ENCODE measurements around the gene PSMB5.

The PSMB5 gene

DNA sequence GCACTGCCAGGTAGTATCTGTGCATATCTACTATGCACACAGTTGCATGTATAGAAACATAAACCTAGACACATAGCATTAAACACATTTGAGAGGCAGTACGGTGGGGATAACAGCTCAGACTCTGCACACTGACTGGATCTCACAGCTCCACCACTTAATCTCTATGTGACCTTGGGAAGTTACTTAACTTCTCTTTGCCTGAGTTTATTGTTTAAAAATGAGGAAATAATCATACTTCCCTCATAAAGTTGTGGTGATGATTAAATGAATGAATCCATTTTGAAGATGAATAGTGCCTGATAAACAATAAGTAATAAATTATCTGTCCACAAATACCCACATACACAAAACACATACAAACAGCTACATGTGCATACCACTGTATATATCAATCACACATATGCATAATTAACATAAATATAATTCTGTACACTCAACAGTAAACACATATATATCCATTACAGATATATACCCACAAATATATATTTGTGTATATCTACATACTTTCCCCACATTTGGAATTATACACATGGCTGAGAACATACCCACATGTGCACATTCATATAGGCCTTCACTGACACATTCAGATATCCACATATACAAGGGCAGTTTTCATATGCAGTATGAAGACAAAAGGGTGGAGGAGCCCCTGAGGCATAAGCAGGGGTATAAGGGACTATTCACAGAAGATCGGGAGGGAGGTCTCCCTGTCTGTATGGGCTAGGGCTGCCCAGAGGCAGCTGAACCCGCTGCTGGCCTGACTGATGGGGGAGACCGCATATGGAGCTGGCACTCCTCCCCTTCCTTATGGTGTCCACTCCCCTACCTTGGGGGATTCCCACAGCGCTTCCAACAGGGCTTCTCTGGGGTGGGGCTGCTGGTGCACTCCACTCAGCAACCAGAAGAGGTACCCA lies 16.7 kb upstream of the PSMB5 start:
- H3K27me3 ChIP-seq (ENCODE audit: control insufficient read depth, insufficient read depth, low read length) = no peaks in the 10 kb centered on the region
- no peaks in the 10 kb centered on the region for H3K36me3 ChIP-seq (ENCODE audit: insufficient read depth, low read length)
- no peak overlapping the region for H3K4me3 ChIP-seq (ENCODE audit: low read length)
- peaks cover 10% of the 10 kb centered on the region for H3K4me1 ChIP-seq (ENCODE audit: control insufficient read depth, insufficient read depth, low read length)
- H3K9ac ChIP-seq (ENCODE audit: low read depth, low read length) = no peak overlapping the region
- no peak overlapping the region for H3K4me2 ChIP-seq (ENCODE audit: low read length)
- H3K9me3 ChIP-seq (replicated peaks; ENCODE audit: low read length) = no peaks in the 10 kb centered on the region

- Histone ChIP-seq H3K4me2 (ENCODE audit: low read length) (no peak overlapping the region), H3K27me3 (ENCODE audit: control insufficient read depth, insufficient read depth, low read length) (no peaks in the 10 kb centered on the region), H3K9ac (ENCODE audit: low read depth, low read length) (no peak overlapping the region), H3K36me3 (ENCODE audit: insufficient read depth, low read length) (no peaks in the 10 kb centered on the region), H3K4me3 (ENCODE audit: low read length) (no peak overlapping the region), H3K4me1 (ENCODE audit: control insufficient read depth, insufficient read depth, low read length) (peaks cover 6% of the 10 kb centered on the region), H3K9me3 (replicated peaks; ENCODE audit: low read length) (no peaks in the 10 kb centered on the region)
These were observed 14.3 kb upstream of the PSMB5 start for GRCh38 chr14:23049011-23049410.

DNA sequence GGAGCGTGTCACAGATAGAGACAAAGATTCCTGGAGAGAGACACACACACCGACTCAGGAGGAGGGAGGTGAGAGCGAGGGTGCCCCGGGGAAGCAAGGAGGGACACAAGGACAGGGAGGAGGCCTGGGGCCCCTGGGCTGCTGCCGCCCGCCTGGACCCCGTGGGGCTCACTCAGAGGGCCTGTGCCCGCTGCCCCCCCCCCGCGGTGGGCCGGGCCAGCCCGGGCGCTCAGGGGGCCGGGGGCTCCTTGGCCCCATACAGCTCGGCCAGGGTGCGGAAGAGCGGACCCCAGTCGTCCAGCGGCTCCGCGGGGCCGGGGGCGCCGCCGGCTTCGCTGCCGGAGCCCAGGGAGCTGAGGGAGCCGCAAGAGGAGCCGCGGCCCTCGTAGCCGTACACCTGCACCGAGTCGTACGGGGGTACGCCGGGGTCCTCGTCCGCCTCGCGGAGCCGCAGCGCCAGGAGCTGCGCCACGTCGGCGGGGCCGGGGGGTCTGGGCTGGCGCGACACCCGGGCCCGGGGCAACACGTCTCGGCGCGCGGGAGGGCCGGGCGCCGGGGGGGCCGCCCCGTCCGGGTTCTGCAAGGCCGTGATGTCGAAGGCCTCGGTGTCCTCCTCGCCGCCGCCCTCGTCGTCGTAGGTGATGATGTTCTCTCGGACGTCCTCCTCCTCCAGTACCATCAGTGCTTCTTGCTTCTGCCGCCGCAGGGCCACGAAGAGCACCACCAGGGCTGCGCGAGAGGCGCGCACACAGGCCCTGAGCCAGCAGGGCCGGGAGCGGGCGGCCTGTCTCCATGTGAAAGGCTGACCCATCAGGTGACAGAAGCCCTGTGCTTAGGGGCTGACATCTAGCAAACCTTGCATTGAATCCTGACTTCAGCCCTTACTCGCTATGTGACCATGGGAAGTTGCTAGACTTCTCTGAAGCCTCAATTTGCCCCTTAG lies 13.3 kb upstream of the PSMB5 start:
- Histone ChIP-seq H3K4me1 (ENCODE audit: control insufficient read depth, insufficient read depth, low read length) (peaks cover 6% of the 10 kb centered on the region), H3K4me2 (ENCODE audit: low read length) (no peak overlapping the region), H3K9ac (ENCODE audit: low read depth, low read length) (no peak overlapping the region), H3K4me3 (ENCODE audit: low read length) (no peak overlapping the region), H3K27me3 (ENCODE audit: control insufficient read depth, insufficient read depth, low read length) (no peaks in the 10 kb centered on the region), H3K9me3 (replicated peaks; ENCODE audit: low read length) (no peaks in the 10 kb centered on the region), H3K36me3 (ENCODE audit: insufficient read depth, low read length) (no peaks in the 10 kb centered on the region)

DNA sequence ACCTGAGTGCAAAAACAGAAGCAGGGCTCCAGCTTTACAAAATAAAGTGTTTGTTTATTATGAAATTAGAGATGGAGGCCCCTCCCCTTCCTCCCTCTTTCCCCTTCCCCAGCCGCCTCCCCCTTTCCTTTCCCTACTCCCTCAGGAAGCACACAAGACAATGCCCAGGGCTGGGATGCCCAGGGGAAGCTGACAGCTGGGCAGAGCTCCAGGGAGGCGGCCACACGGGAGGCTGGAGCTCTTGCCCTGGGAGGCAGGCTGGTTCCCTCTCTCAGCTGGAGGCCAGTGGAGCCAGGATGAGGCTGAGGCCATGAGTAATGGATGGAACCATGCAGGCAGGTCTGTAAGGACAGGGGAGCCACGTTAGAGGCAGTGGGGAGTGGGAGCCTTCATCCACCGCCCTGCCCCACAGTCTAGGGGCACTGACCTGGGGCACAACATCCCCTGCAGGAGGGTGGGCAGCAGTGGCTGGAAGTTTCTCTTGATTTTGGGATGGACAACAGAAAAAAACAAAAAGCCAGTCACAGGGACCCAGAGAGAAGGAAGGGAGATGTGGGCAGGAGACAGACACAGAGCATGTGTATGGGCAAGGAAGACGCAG lies 12.4 kb upstream of the PSMB5 start:
- H3K36me3 ChIP-seq (ENCODE audit: insufficient read depth, low read length) = no peaks in the 10 kb centered on the region
- no peak overlapping the region for H3K4me3 ChIP-seq (ENCODE audit: low read length)
- H3K9ac ChIP-seq (ENCODE audit: low read depth, low read length) = no peak overlapping the region
- no peak overlapping the region for H3K4me2 ChIP-seq (ENCODE audit: low read length)
- H3K9me3 ChIP-seq (replicated peaks; ENCODE audit: low read length) = no peaks in the 10 kb centered on the region
- H3K4me1 ChIP-seq (ENCODE audit: control insufficient read depth, insufficient read depth, low read length) = peaks cover 6% of the 10 kb centered on the region
- no peaks in the 10 kb centered on the region for H3K27me3 ChIP-seq (ENCODE audit: control insufficient read depth, insufficient read depth, low read length)

GRCh38 chr14:23045419-23046357 lies 11.0 kb upstream of the PSMB5 start:
- Histone ChIP-seq H3K4me3 (ENCODE audit: low read length) (no peak overlapping the region), H3K4me1 (ENCODE audit: control insufficient read depth, insufficient read depth, low read length) (peaks cover 9% of the 10 kb centered on the region), H3K4me2 (ENCODE audit: low read length) (no peak overlapping the region), H3K9me3 (replicated peaks; ENCODE audit: low read length) (no peaks in the 10 kb centered on the region), H3K36me3 (ENCODE audit: insufficient read depth, low read length) (no peaks in the 10 kb centered on the region), H3K27me3 (ENCODE audit: control insufficient read depth, insufficient read depth, low read length) (no peaks in the 10 kb centered on the region), H3K9ac (ENCODE audit: low read depth, low read length) (no peak overlapping the region)

DNA sequence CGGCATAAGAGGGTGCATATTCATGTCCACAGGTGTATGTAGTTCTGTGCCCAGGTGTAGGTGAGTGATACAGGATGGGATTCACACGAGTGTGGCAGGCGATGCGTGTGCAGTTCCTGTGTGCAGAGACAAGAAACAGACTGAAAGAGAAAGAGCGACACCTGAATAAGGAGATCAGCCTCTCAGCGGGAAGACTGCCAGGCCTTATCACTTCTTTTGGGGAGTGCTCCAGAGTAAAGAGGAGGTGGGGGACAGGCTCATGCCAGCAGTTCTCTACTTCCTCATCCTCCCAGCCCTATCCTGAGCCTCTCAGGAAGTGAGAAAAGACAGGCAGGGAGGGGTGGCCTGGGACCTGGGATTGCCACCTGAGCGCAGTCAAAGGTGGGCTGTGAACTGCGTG lies 10.1 kb upstream of the PSMB5 start:
- Histone ChIP-seq H3K27me3 (ENCODE audit: control insufficient read depth, insufficient read depth, low read length) (no peaks in the 10 kb centered on the region), H3K36me3 (ENCODE audit: insufficient read depth, low read length) (no peaks in the 10 kb centered on the region), H3K4me2 (ENCODE audit: low read length) (no peak overlapping the region), H3K4me1 (ENCODE audit: control insufficient read depth, insufficient read depth, low read length) (peaks cover 9% of the 10 kb centered on the region), H3K9ac (ENCODE audit: low read depth, low read length) (no peak overlapping the region), H3K9me3 (replicated peaks; ENCODE audit: low read length) (no peaks in the 10 kb centered on the region), H3K4me3 (ENCODE audit: low read length) (no peak overlapping the region)

- no peak overlapping the region for H3K9ac ChIP-seq (ENCODE audit: low read depth, low read length)
- no peak overlapping the region for H3K4me3 ChIP-seq (ENCODE audit: low read length)
- peaks cover 9% of the 10 kb centered on the region for H3K4me1 ChIP-seq (ENCODE audit: control insufficient read depth, insufficient read depth, low read length)
- no peaks in the 10 kb centered on the region for H3K9me3 ChIP-seq (replicated peaks; ENCODE audit: low read length)
- H3K36me3 ChIP-seq (ENCODE audit: insufficient read depth, low read length) = no peaks in the 10 kb centered on the region
- H3K27me3 ChIP-seq (ENCODE audit: control insufficient read depth, insufficient read depth, low read length) = no peaks in the 10 kb centered on the region
- H3K4me2 ChIP-seq (ENCODE audit: low read length) = no peak overlapping the region
These were observed 9.1 kb upstream of the PSMB5 start for GRCh38 chr14:23043754-23044153.

- Histone ChIP-seq H3K9ac (ENCODE audit: low read depth, low read length) (no peak overlapping the region), H3K36me3 (ENCODE audit: insufficient read depth, low read length) (no peaks in the 10 kb centered on the region), H3K27me3 (ENCODE audit: control insufficient read depth, insufficient read depth, low read length) (no peaks in the 10 kb centered on the region), H3K4me3 (ENCODE audit: low read length) (no peak overlapping the region), H3K9me3 (replicated peaks; ENCODE audit: low read length) (no peaks in the 10 kb centered on the region), H3K4me1 (ENCODE audit: control insufficient read depth, insufficient read depth, low read length) (peaks cover 9% of the 10 kb centered on the region), H3K4me2 (ENCODE audit: low read length) (no peak overlapping the region)
These were observed 8.4 kb upstream of the PSMB5 start for GRCh38 chr14:23043145-23043544.

- no peak within 1 kb of the TSS for H3K4me3 ChIP-seq (ENCODE audit: low read length)
- no peaks in the 10 kb centered on the region for H3K36me3 ChIP-seq (ENCODE audit: insufficient read depth, low read length)
- no peak within 1 kb of the TSS for H3K9ac ChIP-seq (ENCODE audit: low read depth, low read length)
- no peaks in the 10 kb centered on the region for H3K9me3 ChIP-seq (replicated peaks; ENCODE audit: low read length)
- H3K4me2 ChIP-seq (ENCODE audit: low read length) = no peak within 1 kb of the TSS
- H3K4me1 ChIP-seq (ENCODE audit: control insufficient read depth, insufficient read depth, low read length) = peaks cover 9% of the 10 kb centered on the region
- no peaks in the 10 kb centered on the region for H3K27me3 ChIP-seq (ENCODE audit: control insufficient read depth, insufficient read depth, low read length)
These were observed 7.7 kb upstream of the PSMB5 start, which contains the start of gene PSMB11 for GRCh38 chr14:23042162-23042965. Gene PSMB11, plus strand, starts transcription at chr14:23042212. Its CDS starts 14 bp downstream, at chr14:23042226.

DNA sequence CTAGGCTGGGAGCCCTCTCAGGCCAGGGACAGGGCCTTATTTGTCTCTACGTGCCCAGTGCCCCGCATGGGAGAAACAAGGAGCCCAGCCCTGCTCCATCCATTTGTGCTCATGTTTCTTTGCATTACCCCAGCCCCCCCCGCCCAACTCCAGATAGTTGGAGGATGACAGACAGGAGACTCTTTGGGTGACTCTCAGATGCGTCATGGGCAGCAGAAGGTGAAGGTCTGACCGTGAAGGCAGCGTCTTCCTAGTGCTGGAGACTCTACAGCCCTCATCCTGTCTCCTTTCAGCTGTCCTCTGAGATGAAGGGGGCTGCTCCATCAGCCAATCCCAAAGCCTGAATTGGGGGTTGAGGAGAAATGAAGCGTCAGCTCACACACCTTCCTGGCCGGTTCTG lies 7.0 kb upstream of the PSMB5 start:
- no peak overlapping the region for H3K9ac ChIP-seq (ENCODE audit: low read depth, low read length)
- no peaks in the 10 kb centered on the region for H3K27me3 ChIP-seq (ENCODE audit: control insufficient read depth, insufficient read depth, low read length)
- no peak overlapping the region for H3K4me3 ChIP-seq (ENCODE audit: low read length)
- peaks cover 9% of the 10 kb centered on the region for H3K4me1 ChIP-seq (ENCODE audit: control insufficient read depth, insufficient read depth, low read length)
- H3K4me2 ChIP-seq (ENCODE audit: low read length) = no peak overlapping the region
- no peaks in the 10 kb centered on the region for H3K9me3 ChIP-seq (replicated peaks; ENCODE audit: low read length)
- H3K36me3 ChIP-seq (ENCODE audit: insufficient read depth, low read length) = no peaks in the 10 kb centered on the region

Data from skeletal muscle satellite cell (primary cell).